Erythroblast (primary cell): Measurements from ENCODE around the gene NSUN2.

Source experiments
- GATA1 ChIP-seq: IDR thresholded peaks from 2 replicates; pipeline ENCODE4 v1.6.1; 2011; ENCODE audit warnings: low read depth, mild to moderate bottlenecking, control low read depth, low read length, moderate library complexity
- POLR2A ChIP-seq: IDR thresholded peaks from 2 replicates; pipeline ENCODE4 v1.6.1; 2011; ENCODE audit warnings: mild to moderate bottlenecking, low read length

GRCh38 chr5:6615034-6615815, 17.6 kb downstream of the NSUN2 start:
- TF ChIP-seq POLR2A (no peak), GATA1 (no peak)
